HG03460 (cell line): ENCODE results near the gene F13A1.

Experiments used
- ATAC-seq: cut with Tn5 transposase; IDR thresholded peaks from one replicate; pipeline ENCODE4 v1.9.1; 2021; ENCODE audit not compliant: unreplicated experiment

F13A1 gene

GRCh38 chr6:6105472-6106036 is 214.9 kb downstream of the F13A1 start:
- ATAC-seq, result no peak
